H1 (cell line): ENCODE measurements around the gene RNF113B. TPM values are rescaled to one million over a fixed set of nuclear protein-coding genes. Genes with fewer than 3 reads are reported as not detected.

ENCODE experiments used
- CTCF ChIA-PET: fragments of 300-600 bp; sonication (Branson Sonifier 250); formaldehyde crosslinking; loops from one replicate; lab custom pipeline; 2021; ENCODE audit not compliant: partially characterized antibody; lab: Charles Lee
- POLR2A ChIA-PET: fragments of 300-600 bp; sonication (Branson Sonifier 250); formaldehyde crosslinking; loops from one replicate; lab custom pipeline; 2021; ENCODE audit warnings: inconsistent platforms; ENCODE audit not compliant: partially characterized antibody; lab: Charles Lee
- DNase-seq, 2 experiments: peaks; one replicate each; pipeline versions ENCODE4 v3.0.0 to v3.0.0-alpha.2; 2010 to 2022; ENCODE audit warnings: low spot score in 2 of 2, low read depth in 1 of 2, mixed read lengths in 1 of 2
- FAIRE-seq: peaks from 2 replicates; lab custom pipeline; 2011; peaks lifted over from hg19 to GRCh38; lab: Jason Lieb, UNC
- H2AFZ ChIP-seq: 2 replicates; pipeline ENCODE4 v1.8.1; 2012; ENCODE audit warnings: low read length, inconsistent platforms
- H2AK5ac ChIP-seq: 2 replicates; pipeline ENCODE4 v1.6.1; 2013; ENCODE audit warnings: low read depth, low read length
- H2BK120ac ChIP-seq: replicated peaks from 2 replicates; pipeline ENCODE3; 2013; ENCODE audit warnings: low read depth, low read length, inconsistent platforms
- H2BK12ac ChIP-seq: 2 replicates; pipeline ENCODE4 v1.6.1; 2013; ENCODE audit warnings: low read depth, low read length
- H2BK15ac ChIP-seq: 2 replicates; pipeline ENCODE4 v1.6.1; 2013; ENCODE audit warnings: low read length
- H2BK20ac ChIP-seq: 2 replicates; pipeline ENCODE4 v1.6.1; 2013; ENCODE audit warnings: low read length
- H2BK5ac ChIP-seq: 2 replicates; pipeline ENCODE4 v1.6.1; 2013; ENCODE audit warnings: low read depth, low read length
- H3K14ac ChIP-seq: 2 replicates; pipeline ENCODE4 v1.6.1; 2013; ENCODE audit warnings: inconsistent platforms; ENCODE audit not compliant: insufficient read length
- H3K18ac ChIP-seq: 2 replicates; pipeline ENCODE4 v1.6.1; 2013; ENCODE audit warnings: low read length; ENCODE audit errors: extremely low read depth
- H3K23ac ChIP-seq: 2 replicates; pipeline ENCODE4 v1.6.1; 2013; ENCODE audit warnings: inconsistent platforms; ENCODE audit not compliant: insufficient read length
- H3K23me2 ChIP-seq: 2 replicates; pipeline ENCODE4 v1.6.1; 2013; ENCODE audit warnings: low read depth, low read length
- H3K27ac ChIP-seq: 2 replicates; pipeline ENCODE4 v1.6.1; 2011; ENCODE audit warnings: low read depth, low read length, inconsistent platforms
- H3K27me3 ChIP-seq, 4 experiments: replicated peaks in 1 of 4; 1 replicate in 1 of 4; 2 replicates in 3 of 4; pipeline versions ENCODE4 v1.6.1 to v1.8.1; 2011 to 2013; ENCODE audit warnings: low read length in 3 of 4, mild to moderate bottlenecking in 3 of 4, inconsistent platforms in 2 of 4, mixed read lengths in 2 of 4, moderate library complexity in 1 of 4; ENCODE audit not compliant: control insufficient read depth in 3 of 4, insufficient read depth in 3 of 4; ENCODE audit errors: extremely low read depth in 1 of 4
- H3K36me3 ChIP-seq, 4 experiments: 2 replicates each; pipeline versions ENCODE4 v1.6.1 to v1.8.1; 2011 to 2013; ENCODE audit warnings: mild to moderate bottlenecking in 4 of 4, low read length in 3 of 4, moderate library complexity in 2 of 4, control low read depth in 1 of 4, inconsistent platforms in 1 of 4; ENCODE audit not compliant: insufficient read depth in 4 of 4, control insufficient read depth in 2 of 4
- H3K4ac ChIP-seq: replicated peaks from 2 replicates; pipeline ENCODE3; 2013; ENCODE audit warnings: low read length, low read depth, mixed read lengths, inconsistent platforms; ENCODE audit not compliant: insufficient read length
- H3K4me1 ChIP-seq, 4 experiments: replicated peaks in 1 of 4; 1 replicate in 1 of 4; 2 replicates in 3 of 4; pipeline versions ENCODE4 v1.6.1 to v1.8.1; 2011 to 2013; ENCODE audit warnings: low read length in 3 of 4, inconsistent platforms in 2 of 4, mixed read lengths in 1 of 4; ENCODE audit not compliant: insufficient read depth in 4 of 4, control insufficient read depth in 3 of 4
- H3K4me2 ChIP-seq, 2 experiments: 2 replicates each; pipeline versions ENCODE4 v1.6.1 to v1.8.1; 2011 to 2013; ENCODE audit warnings: low read depth in 2 of 2, low read length in 2 of 2, control low read depth in 1 of 2, inconsistent platforms in 1 of 2, mild to moderate bottlenecking in 1 of 2; ENCODE audit not compliant: insufficient read depth in 1 of 2
- H3K4me3 ChIP-seq, 4 experiments: fragments of 200-600, 300-600 bp in 1 of 4; sonication (generic), shearing (Covaris generic), sonication (Bioruptor Twin) in 1 of 4; 2 replicates each; pipeline versions ENCODE4 v1.5.1 to v1.8.1; 2011 to 2016; ENCODE audit warnings: low read length in 4 of 4, low read depth in 3 of 4, control low read depth in 2 of 4, inconsistent platforms in 2 of 4, mild to moderate bottlenecking in 2 of 4, mixed read lengths in 1 of 4, moderate library complexity in 1 of 4; ENCODE audit not compliant: insufficient read depth in 2 of 4; ENCODE audit errors: extremely low read depth in 1 of 4
- H3K56ac ChIP-seq: replicated peaks from 2 replicates; pipeline ENCODE3; 2013; ENCODE audit warnings: low read depth, mild to moderate bottlenecking, mixed read lengths, low read length, inconsistent platforms; ENCODE audit not compliant: insufficient read length
- H3K79me1 ChIP-seq: 2 replicates; pipeline ENCODE4 v1.6.1; 2013; ENCODE audit warnings: low read depth, low read length, control low read depth
- H3K79me2 ChIP-seq, 2 experiments: 2 replicates each; pipeline versions ENCODE4 v1.6.1 to v1.8.1; 2012 to 2013; ENCODE audit warnings: low read length in 2 of 2, mild to moderate bottlenecking in 2 of 2, inconsistent platforms in 1 of 2; ENCODE audit not compliant: insufficient read depth in 2 of 2, control insufficient read depth in 1 of 2
- H3K9ac ChIP-seq, 4 experiments: replicated peaks in 1 of 4; 1 replicate in 1 of 4; 2 replicates in 3 of 4; pipeline versions ENCODE4 v1.6.1 to v1.8.1; 2011 to 2013; ENCODE audit warnings: low read depth in 3 of 4, low read length in 3 of 4, control low read depth in 2 of 4, mild to moderate bottlenecking in 2 of 4, moderate library complexity in 2 of 4, inconsistent platforms in 1 of 4; ENCODE audit errors: extremely low read depth in 1 of 4
- H3K9me3 ChIP-seq, 2 experiments: 2 replicates each; pipeline versions ENCODE4 v1.6.1 to v1.8.1; 2012 to 2013; ENCODE audit warnings: mild to moderate bottlenecking in 2 of 2, moderate library complexity in 2 of 2, control low read depth in 1 of 2, inconsistent platforms in 1 of 2, low read depth in 1 of 2, low read length in 1 of 2, mixed read lengths in 1 of 2; ENCODE audit not compliant: insufficient read depth in 2 of 2
- H4K20me1 ChIP-seq, 2 experiments: replicated peaks in 1 of 2; 2 replicates each; pipeline versions ENCODE3 to v1.8.1; 2011 to 2013; ENCODE audit warnings: inconsistent platforms in 2 of 2, low read length in 2 of 2, mild to moderate bottlenecking in 1 of 2; ENCODE audit not compliant: insufficient read depth in 2 of 2, control insufficient read depth in 1 of 2
- H4K5ac ChIP-seq: 2 replicates; pipeline ENCODE4 v1.6.1; 2013; ENCODE audit warnings: low read length, low read depth, mixed read lengths, inconsistent platforms; ENCODE audit not compliant: insufficient read length
- H4K8ac ChIP-seq: 2 replicates; pipeline ENCODE4 v1.8.0; 2013; ENCODE audit warnings: mild to moderate bottlenecking, moderate library complexity, low read length, inconsistent platforms; ENCODE audit not compliant: insufficient read depth; ENCODE audit errors: extremely low read depth
- H4K91ac ChIP-seq: replicated peaks from 2 replicates; pipeline ENCODE3; 2013; ENCODE audit warnings: low read length, mixed read lengths, inconsistent platforms; ENCODE audit not compliant: insufficient read length
- CHD1 ChIP-seq: IDR thresholded peaks from 2 replicates; pipeline ENCODE4 v1.6.1; 2012; ENCODE audit warnings: low read depth, low read length, improper control_type of control experiment
- HDAC2 ChIP-seq, 2 experiments: fragments of 300-600 bp in 1 of 2; sonication (generic) in 1 of 2; IDR thresholded peaks; 2 replicates each; pipeline ENCODE4 v1.6.1; 2011 to 2012; ENCODE audit warnings: low read depth in 2 of 2, low read length in 2 of 2, mild to moderate bottlenecking in 2 of 2, moderate library complexity in 2 of 2, borderline replicate concordance in 1 of 2, inconsistent platforms in 1 of 2
- JUN ChIP-seq: IDR thresholded peaks from 2 replicates; pipeline ENCODE4 v1.6.1; 2011; ENCODE audit warnings: low read depth, mild to moderate bottlenecking, improper control_type of control experiment, low read length
- JUND ChIP-seq: IDR thresholded peaks from 2 replicates; pipeline ENCODE4 v1.6.1; 2011; ENCODE audit warnings: mild to moderate bottlenecking, improper control_type of control experiment, low read length
- MAFK ChIP-seq: IDR thresholded peaks from 2 replicates; pipeline ENCODE4 v1.6.1; 2012; ENCODE audit warnings: low read depth, mild to moderate bottlenecking, improper control_type of control experiment, low read length
- NANOG ChIP-seq: IDR thresholded peaks from 2 replicates; pipeline ENCODE4 v1.6.1; 2011; ENCODE audit warnings: low read length, low read depth, mild to moderate bottlenecking, inconsistent platforms; ENCODE audit not compliant: insufficient read depth, poor library complexity, severe bottlenecking
- RAD21 ChIP-seq, 2 experiments: IDR thresholded peaks in 1 of 2; conservative IDR thresholded peaks in 1 of 2; 2 replicates each; pipeline ENCODE4 v1.6.1; 2011; ENCODE audit warnings: low read depth in 2 of 2, low read length in 2 of 2, improper control_type of control experiment in 1 of 2, inconsistent platforms in 1 of 2, mild to moderate bottlenecking in 1 of 2, moderate library complexity in 1 of 2
- RFX5 ChIP-seq: IDR thresholded peaks from 2 replicates; pipeline ENCODE4 v1.6.1; 2011; ENCODE audit warnings: low read depth, low read length, improper control_type of control experiment, borderline replicate concordance
- SIN3A ChIP-seq, 2 experiments: IDR thresholded peaks in 1 of 2; conservative IDR thresholded peaks in 1 of 2; 2 replicates each; pipeline ENCODE4 v1.6.1; 2011 to 2012; ENCODE audit warnings: low read length in 2 of 2, improper control_type of control experiment in 1 of 2, low read depth in 1 of 2, mild to moderate bottlenecking in 1 of 2
- TEAD4 ChIP-seq: IDR thresholded peaks from 2 replicates; pipeline ENCODE4 v1.6.1; 2012; ENCODE audit warnings: low read depth, low read length, inconsistent platforms, mixed read lengths
- WGBS, 2 experiments: shearing (Covaris generic) in 1 of 2; methylation state at CpG; one replicate each; pipeline versions ENCODE4 v1.1.6 to v1.1.7; 2013 to 2015; ENCODE audit warnings: low lambda C conversion rate in 2 of 2, mixed read lengths in 2 of 2, inconsistent platforms in 1 of 2, low coverage in 1 of 2, missing lambda C conversion rate in 1 of 2; ENCODE audit not compliant: insufficient replicate concordance in 2 of 2, insufficient coverage in 1 of 2, insufficient read length in 1 of 2; ENCODE audit errors: extremely low coverage in 1 of 2, missing lambda C conversion rate in 1 of 2; 5-methylcytosine and 5-hydroxymethylcytosine counted together
- polyA plus RNA-seq, 7 experiments: library from polyadenylated mRNA; depleted of rRNA in 3 of 7; stranded (reverse) in 5 of 7; unstranded in 2 of 7; fragments of >200 nt in 5 of 7; fragments of 200-250 nt in 2 of 7; gene quantifications; 1 replicate in 5 of 7; 2 replicates in 1 of 7; 4 replicates in 1 of 7; pipeline versions ENCODE4 v1.2.1 to v1.2.3, GENCODE V29; 2011 to 2013; ENCODE audit warnings: missing spikeins in 2 of 7, mixed read lengths in 2 of 7
- total RNA-seq: library from RNA; stranded (reverse); fragmentation: NEBNext Ultra II Directional; extraction: Animal tissue kit (Norgen Biotek cat#: 25700); gene quantifications from 2 replicates; pipeline ENCODE4 v1.2.1, GENCODE V29; 2021

The RNF113B gene
- total and polyA plus RNA-seq, 2 of the 8 experiments (the other 6 are each of a cell fraction or from before 2014, with no cell fraction given), result not detected

DNA sequence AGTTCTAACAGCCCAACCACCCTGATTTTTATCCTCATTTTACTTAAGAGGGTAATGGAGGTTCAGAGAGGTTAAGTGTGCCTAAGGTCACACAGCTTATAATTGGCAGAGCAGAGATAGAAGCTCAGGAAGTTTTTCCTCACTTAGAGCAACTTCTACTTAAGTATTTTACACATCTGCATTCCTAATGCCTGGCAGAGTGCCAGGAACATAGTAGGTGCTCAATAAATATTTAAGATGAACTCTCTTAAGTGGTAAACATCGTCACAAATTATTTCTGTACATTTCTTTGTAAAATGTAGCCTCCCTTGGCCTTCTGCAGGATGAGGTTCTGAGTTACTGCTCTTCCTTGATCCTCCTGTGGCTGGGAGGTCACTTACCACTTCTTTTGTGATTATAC, 19.5 kb downstream of the RNF113B start:
- Histone ChIP-seq H3K4me1 (peaks cover 3 to 13% (median 8%) of the 10 kb centered on the region in 4 experiments; a peak in 5 of 7 replicates), H3K36me3 (peaks cover 0 to 3% (median 1%) of the 10 kb centered on the region in 4 experiments; a peak in 3 of 8 replicates), H3K14ac (no peak overlapping the region), H3K27ac (no peak overlapping the region), H4K5ac (no peak overlapping the region), H4K8ac (no peak overlapping the region), H3K4me3 (no peak overlapping the region), H3K27me3 (no peaks in the 10 kb centered on the region), H3K79me1 (peaks cover 9% of the 10 kb centered on the region; the same call in 1 of the 2 replicates), H2AFZ (no peak overlapping the region), H3K9ac (no peak overlapping the region), H2BK12ac (no peak overlapping the region), H3K4ac (no peak overlapping the region), H2BK120ac (no peak overlapping the region), H3K79me2 (peaks cover 0 to 76% of the 10 kb centered on the region in 2 experiments; a peak in 3 of 4 replicates), H4K20me1 (peaks cover 0 to 6% of the 10 kb centered on the region in 2 experiments), H3K4me2 (no peak overlapping the region), H2AK5ac (no peak overlapping the region), H3K23me2 (no peaks in the 10 kb centered on the region), H4K91ac (no peak overlapping the region), H2BK5ac (no peak overlapping the region), H3K56ac (no peak overlapping the region)
- POLR2A ChIA-PET, result no interaction called here
- FAIRE-seq (no peak), DNase-seq (no peak)
- 88% methylated on average over 1 of the region's 1 CpG; no CpG with 5 or more reads in 1 of the 2 experiments for WGBS, 2 experiments
- CTCF ChIA-PET, result no interaction called here
- no peak for TF ChIP-seq RAD21 (IDR thresholded peaks at IDR 0.05 in 1 of 2, conservative IDR thresholded peaks at IDR 0.05 in 1 of 2; ENCODE audit: low read depth in 2 of 2, low read length in 2 of 2)
- no peak for TF ChIP-seq TEAD4
- no peak for TF ChIP-seq SIN3A (conservative IDR thresholded peaks at IDR 0.05 in 1 of 2, IDR thresholded peaks at IDR 0.05 in 1 of 2; ENCODE audit: low read depth in 1 of 2, low read length in 2 of 2)
- TF ChIP-seq HDAC2 (IDR thresholded peaks at IDR 0.05; ENCODE audit: borderline replicate concordance in 1 of 2, low read depth in 2 of 2, low read length in 2 of 2), result no peak
- TF ChIP-seq JUN, result no peak
- TF ChIP-seq MAFK, result no peak
- no peak for TF ChIP-seq RFX5
- TF ChIP-seq NANOG, result no peak
- no peak for TF ChIP-seq JUND
- TF ChIP-seq CHD1, result no peak
- TF ChIP-seq, all 59 proteins: peak for 0
- Histone ChIP-seq H2BK20ac (no peak overlapping the region), H3K23ac (no peak overlapping the region), H3K18ac (no peak overlapping the region), H3K9me3 (no peaks in the 10 kb centered on the region), H2BK15ac (no peak overlapping the region)
